Panc1 (cell line): Measurements from ENCODE around the gene DPH5.

ENCODE experiments used
- SIN3A ChIP-seq: IDR thresholded peaks from 2 replicates; pipeline ENCODE4 v1.6.1; 2012; ENCODE audit warnings: low read depth, mild to moderate bottlenecking, low read length, moderate library complexity, borderline replicate concordance; ENCODE audit not compliant: insufficient read depth
- TF ChIP-seq, protein P1 (sequence below): fragments of 450-650 bp; IDR thresholded peaks from 2 replicates; pipeline ENCODE4 v1.5.1; 2017; ENCODE audit warnings: mild to moderate bottlenecking

DNA sequence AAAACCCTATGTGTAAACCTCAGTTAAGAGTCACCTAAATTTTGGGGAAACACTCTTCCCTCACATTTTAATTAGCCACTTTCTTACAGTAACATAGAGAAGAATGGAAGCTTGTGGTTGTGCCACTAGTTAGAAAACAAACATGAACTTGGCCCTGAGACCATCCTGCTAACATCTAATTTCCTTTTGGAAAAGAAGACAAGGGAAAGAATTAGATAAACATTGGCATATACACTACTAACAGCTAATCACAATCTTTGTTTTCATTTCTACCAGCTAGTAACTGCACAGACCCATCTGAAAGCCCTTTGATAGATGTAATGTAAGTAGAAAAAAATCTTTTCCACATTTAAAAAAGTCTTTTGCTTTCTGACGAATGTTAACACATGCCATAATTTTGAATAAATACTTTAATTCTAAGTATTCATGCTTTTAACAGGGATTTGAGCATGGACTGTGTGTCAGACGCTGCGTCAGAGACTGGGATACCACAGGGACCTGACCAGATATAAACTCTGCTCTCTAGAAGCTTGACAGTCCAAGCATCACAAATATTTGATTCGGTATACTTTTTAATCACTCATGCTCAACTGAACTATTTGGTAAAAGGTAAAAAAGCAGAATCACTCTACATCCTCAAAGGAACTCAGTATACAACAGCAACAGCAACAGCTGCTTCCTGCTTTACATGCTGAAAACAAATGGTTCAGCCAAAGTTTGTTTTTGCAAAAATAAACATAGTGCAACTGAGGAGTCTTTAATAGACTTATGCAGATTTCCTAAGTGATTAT is 30.2 kb downstream of the DPH5 start:
- TF ChIP-seq SIN3A, result no peak
- TF ChIP-seq, protein P1, sequence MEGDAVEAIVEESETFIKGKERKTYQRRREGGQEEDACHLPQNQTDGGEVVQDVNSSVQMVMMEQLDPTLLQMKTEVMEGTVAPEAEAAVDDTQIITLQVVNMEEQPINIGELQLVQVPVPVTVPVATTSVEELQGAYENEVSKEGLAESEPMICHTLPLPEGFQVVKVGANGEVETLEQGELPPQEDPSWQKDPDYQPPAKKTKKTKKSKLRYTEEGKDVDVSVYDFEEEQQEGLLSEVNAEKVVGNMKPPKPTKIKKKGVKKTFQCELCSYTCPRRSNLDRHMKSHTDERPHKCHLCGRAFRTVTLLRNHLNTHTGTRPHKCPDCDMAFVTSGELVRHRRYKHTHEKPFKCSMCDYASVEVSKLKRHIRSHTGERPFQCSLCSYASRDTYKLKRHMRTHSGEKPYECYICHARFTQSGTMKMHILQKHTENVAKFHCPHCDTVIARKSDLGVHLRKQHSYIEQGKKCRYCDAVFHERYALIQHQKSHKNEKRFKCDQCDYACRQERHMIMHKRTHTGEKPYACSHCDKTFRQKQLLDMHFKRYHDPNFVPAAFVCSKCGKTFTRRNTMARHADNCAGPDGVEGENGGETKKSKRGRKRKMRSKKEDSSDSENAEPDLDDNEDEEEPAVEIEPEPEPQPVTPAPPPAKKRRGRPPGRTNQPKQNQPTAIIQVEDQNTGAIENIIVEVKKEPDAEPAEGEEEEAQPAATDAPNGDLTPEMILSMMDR, result no peak
